ENCODE results near the gene THG1L. TPM values are rescaled to one million over a fixed set of nuclear protein-coding genes. Genes with fewer than 3 reads are reported as not detected.

THG1L gene
- total and polyA plus RNA-seq, 2 of the 4 experiments (the other 2 are of a cell fraction) = 15.2 to 20.4 TPM

DNA sequence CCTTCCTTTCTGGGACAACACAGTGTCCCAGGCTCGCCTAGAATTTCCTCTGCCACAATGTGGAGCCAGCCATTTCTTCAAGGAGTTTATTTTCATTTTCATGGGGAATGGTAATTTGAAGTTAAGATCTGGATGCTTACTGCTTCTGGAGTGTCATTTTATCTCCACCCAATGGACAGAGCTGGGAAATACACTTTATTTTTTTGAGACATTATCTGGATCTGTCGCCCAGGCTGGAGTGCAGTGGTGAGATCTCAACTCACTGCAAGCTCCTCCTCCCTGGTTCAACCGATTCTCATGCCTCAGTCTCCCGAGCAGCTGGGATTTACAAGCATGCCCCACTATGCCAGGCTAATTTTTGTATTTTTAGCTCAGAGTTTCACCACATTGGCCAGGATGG is 12.7 kb upstream of the THG1L start:
- in situ Hi-C loops (cut with MboI; ENCODE audit: low sequenced_read_pairs) (loop anchor here (10.0 kb wide), 2 partner anchors 214 to 364 kb away; no protein-coding TSS in a partner anchor), intact Hi-C loops (cut with micrococcal nuclease) (loop anchor here (1.0 to 10.0 kb wide), 6 partner anchors 146 to 390 kb away; no protein-coding TSS in a partner anchor), dilution Hi-C loops (cut with HindIII; ENCODE audit: low sequenced_read_pairs, unreplicated experiment) (no loop called here)
- 8% methylated on average over 2 of the region's 4 CpGs; no CpG with 5 or more reads in 1 of the 2 experiments for WGBS, 2 experiments (ENCODE audit: extremely low coverage in 2 of 2, insufficient read length in 1 of 2)
- DNase-seq (peak; percentile 77), ATAC-seq (ENCODE audit: low read depth) (peak; percentile 99)
- BruUV-seq (replicated peaks) = no TSS peak
- Histone ChIP-seq H3K36me3 (ENCODE audit: control insufficient read depth, insufficient read depth, low read length) (no peaks in the 10 kb centered on the region), H2AFZ (replicated peaks; ENCODE audit: low read length, poor library complexity) (peak overlapping the region; percentile 67), H4K5ac (ENCODE audit: low read depth, low read length) (no peak overlapping the region; the same call in 1 of the 2 replicates), H4K8ac (ENCODE audit: low read depth in 2 of 2, low read length in 2 of 2) (peak overlapping the region in 1 of 2 experiments; percentile 44; a peak in 2 of 4 replicates), H3K4me3 (ENCODE audit: insufficient read depth, low read depth, low read length) (no peak overlapping the region), H3K9ac (ENCODE audit: low read depth, low read length) (no peak overlapping the region), H3K14ac (replicated peaks; ENCODE audit: low read depth, low read length) (no peak overlapping the region), H3K56ac (ENCODE audit: extremely low read depth, insufficient read depth, low read length) (no peak overlapping the region), H3K4ac (ENCODE audit: low read depth, low read length) (peak overlapping the region; percentile 12; the same call in 1 of the 2 replicates), H3K23ac (ENCODE audit: low read depth, low read length) (no peak overlapping the region), H3K4me2 (ENCODE audit: low read depth, low read length) (0 out of 2 replicates have a peak overlapping the region, but pooled peaks have one; percentile 45), H3K79me1 (ENCODE audit: low read depth in 1 of 2, low read length in 2 of 2) (no peaks in the 10 kb centered on the region), H2AK9ac (replicated peaks; ENCODE audit: low read depth, low read length, poor library complexity) (no peak overlapping the region), H2BK120ac (ENCODE audit: low read depth, low read length) (no peak overlapping the region), H2BK20ac (ENCODE audit: low read depth, low read length) (0 out of 2 replicates have a peak overlapping the region, but pooled peaks have one; percentile 18), H2BK15ac (ENCODE audit: low read depth, low read length) (no peak overlapping the region), H3K9me1 (ENCODE audit: insufficient read depth, low read length) (peaks cover 3% of the 10 kb centered on the region), H3K27me3 (ENCODE audit: control insufficient read depth, insufficient read depth, low read length) (no peaks in the 10 kb centered on the region), H2BK5ac (ENCODE audit: low read depth, low read length, poor library complexity, severe bottlenecking) (no peak overlapping the region), H3K9me3 (ENCODE audit: control insufficient read depth, insufficient read depth, low read length) (no peaks in the 10 kb centered on the region), H3K4me1 (ENCODE audit: control insufficient read depth, insufficient read depth, low read length) (peaks cover 2% of the 10 kb centered on the region; the same call in 1 of the 2 replicates), H4K20me1 (ENCODE audit: insufficient read depth, low read length) (no peaks in the 10 kb centered on the region), H2AK5ac (ENCODE audit: low read depth, low read length) (no peak overlapping the region), H3K18ac (ENCODE audit: low read depth, low read length) (no peak overlapping the region), H4K91ac (ENCODE audit: insufficient read depth, low read depth, low read length) (no peak overlapping the region), H3K27ac (ENCODE audit: insufficient read depth, low read length) (no peak overlapping the region)
- no peak for TF ChIP-seq CEBPB (IDR thresholded peaks at IDR 0.05; ENCODE audit: low read depth, low read length)
- TF ChIP-seq POLR2A (IDR thresholded peaks at IDR 0.05; ENCODE audit: low read depth, low read length) = peak; percentile 24; the same call in 1 of the 2 replicates
- no peak for TF ChIP-seq FOS (IDR thresholded peaks at IDR 0.05; ENCODE audit: low read depth, low read length)
- no peak for TF ChIP-seq MAFK (IDR thresholded peaks at IDR 0.05; ENCODE audit: low read depth, low read length)
- TF ChIP-seq RCOR1 (IDR thresholded peaks at IDR 0.05; ENCODE audit: insufficient replicate concordance, low read length) = no peak
- no peak for TF ChIP-seq MXI1 (IDR thresholded peaks at IDR 0.05; ENCODE audit: borderline replicate concordance, low read depth, low read length)
- no peak for TF ChIP-seq MAZ (IDR thresholded peaks at IDR 0.05; ENCODE audit: borderline replicate concordance, low read depth, low read length)
- TF ChIP-seq NFE2L2 (IDR thresholded peaks at IDR 0.05; ENCODE audit: low read depth, low read length) = no peak
- no peak for TF ChIP-seq BHLHE40 (IDR thresholded peaks at IDR 0.05; ENCODE audit: low read depth, low read length)
- peak; percentile 91 for TF ChIP-seq RAD21 (IDR thresholded peaks at IDR 0.05; ENCODE audit: low read length)
- TF ChIP-seq RFX5 (IDR thresholded peaks at IDR 0.05; ENCODE audit: low read depth, low read length) = no peak
- TF ChIP-seq USF2 (IDR thresholded peaks at IDR 0.05; ENCODE audit: low read depth, low read length) = no peak
- no peak for TF ChIP-seq CHD1 (IDR thresholded peaks at IDR 0.05; ENCODE audit: low read depth, low read length)
- peak; percentile 89 for TF ChIP-seq SMC3 (IDR thresholded peaks at IDR 0.05; ENCODE audit: low read depth, low read length)
- TF ChIP-seq ELK1 (IDR thresholded peaks at IDR 0.05; ENCODE audit: borderline replicate concordance, low read depth, low read length) = no peak
- TF ChIP-seq, protein P1, sequence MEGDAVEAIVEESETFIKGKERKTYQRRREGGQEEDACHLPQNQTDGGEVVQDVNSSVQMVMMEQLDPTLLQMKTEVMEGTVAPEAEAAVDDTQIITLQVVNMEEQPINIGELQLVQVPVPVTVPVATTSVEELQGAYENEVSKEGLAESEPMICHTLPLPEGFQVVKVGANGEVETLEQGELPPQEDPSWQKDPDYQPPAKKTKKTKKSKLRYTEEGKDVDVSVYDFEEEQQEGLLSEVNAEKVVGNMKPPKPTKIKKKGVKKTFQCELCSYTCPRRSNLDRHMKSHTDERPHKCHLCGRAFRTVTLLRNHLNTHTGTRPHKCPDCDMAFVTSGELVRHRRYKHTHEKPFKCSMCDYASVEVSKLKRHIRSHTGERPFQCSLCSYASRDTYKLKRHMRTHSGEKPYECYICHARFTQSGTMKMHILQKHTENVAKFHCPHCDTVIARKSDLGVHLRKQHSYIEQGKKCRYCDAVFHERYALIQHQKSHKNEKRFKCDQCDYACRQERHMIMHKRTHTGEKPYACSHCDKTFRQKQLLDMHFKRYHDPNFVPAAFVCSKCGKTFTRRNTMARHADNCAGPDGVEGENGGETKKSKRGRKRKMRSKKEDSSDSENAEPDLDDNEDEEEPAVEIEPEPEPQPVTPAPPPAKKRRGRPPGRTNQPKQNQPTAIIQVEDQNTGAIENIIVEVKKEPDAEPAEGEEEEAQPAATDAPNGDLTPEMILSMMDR (conservative IDR thresholded peaks at IDR 0.05; ENCODE audit: low read depth, low read length) = peak; percentile 83
- ChIA-PET CTCF (interaction anchor here (0.6 to 2.2 kb wide), 14 partner anchors 12 to 390 kb away, joined by 3 to 6 read pairs (median 3); partner anchors contain the start of gene THG1L), POLR2A (ENCODE audit: unreplicated experiment) (interaction anchor here (0.7 kb wide), 1 partner anchor 143 kb away, joined by 9 read pairs; no protein-coding TSS in a partner anchor)

All from IMR-90 (cell line).